Testis (tissue), 2 donors: ENCODE data around the gene IGF1R.

Experiments used
- POLR2A ChIP-seq: fragments of 450-650 bp; IDR thresholded peaks from one replicate; pipeline ENCODE4 v1.6.1; 2017; ENCODE audit warnings: antibody characterized with exemption, mild to moderate bottlenecking, moderate library complexity
- TF ChIP-seq, protein P1 (sequence below), 3 experiments: fragments of 450-650 bp in 2 of 3; fragments of 200-600 bp in 1 of 3; sonication (generic) in 1 of 3; IDR thresholded peaks; one replicate each; pipeline ENCODE4 v1.5.1; 2016 to 2019; ENCODE audit warnings: antibody characterized with exemption in 3 of 3, mild to moderate bottlenecking in 2 of 3, moderate library complexity in 1 of 3

DNA sequence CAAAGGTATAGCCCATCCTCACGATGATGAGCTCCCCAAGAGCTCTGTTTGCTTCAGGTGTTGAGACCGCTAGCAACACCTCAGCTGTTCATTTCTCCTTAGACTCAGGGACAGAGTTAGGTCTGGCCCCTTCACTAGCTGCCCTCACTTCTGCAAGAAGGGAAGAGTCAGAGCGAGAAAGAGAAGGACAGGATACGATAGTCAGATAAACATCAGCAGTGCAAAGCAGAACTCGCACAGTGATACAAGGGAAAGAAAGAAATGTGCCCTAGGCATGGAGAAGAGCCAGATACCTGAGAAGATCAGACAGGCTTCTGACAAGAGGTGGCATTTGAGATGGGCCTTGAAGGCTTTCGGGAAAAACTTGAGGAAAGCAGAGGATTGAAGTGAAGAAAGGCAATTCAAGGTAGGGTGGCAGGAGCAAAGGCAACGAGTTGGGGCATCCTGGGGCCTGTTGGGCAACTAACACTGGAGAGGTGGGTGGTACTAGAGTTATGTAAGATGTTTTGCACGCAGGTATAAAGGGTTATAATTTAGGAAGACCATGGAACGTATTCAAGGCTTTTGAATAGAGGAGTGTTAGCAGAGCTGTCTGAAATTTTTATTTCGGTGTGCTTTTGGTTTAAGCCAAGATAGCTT lies 253.2 kb downstream of the IGF1R start:
- TF ChIP-seq POLR2A: no peak
- TF ChIP-seq, protein P1, sequence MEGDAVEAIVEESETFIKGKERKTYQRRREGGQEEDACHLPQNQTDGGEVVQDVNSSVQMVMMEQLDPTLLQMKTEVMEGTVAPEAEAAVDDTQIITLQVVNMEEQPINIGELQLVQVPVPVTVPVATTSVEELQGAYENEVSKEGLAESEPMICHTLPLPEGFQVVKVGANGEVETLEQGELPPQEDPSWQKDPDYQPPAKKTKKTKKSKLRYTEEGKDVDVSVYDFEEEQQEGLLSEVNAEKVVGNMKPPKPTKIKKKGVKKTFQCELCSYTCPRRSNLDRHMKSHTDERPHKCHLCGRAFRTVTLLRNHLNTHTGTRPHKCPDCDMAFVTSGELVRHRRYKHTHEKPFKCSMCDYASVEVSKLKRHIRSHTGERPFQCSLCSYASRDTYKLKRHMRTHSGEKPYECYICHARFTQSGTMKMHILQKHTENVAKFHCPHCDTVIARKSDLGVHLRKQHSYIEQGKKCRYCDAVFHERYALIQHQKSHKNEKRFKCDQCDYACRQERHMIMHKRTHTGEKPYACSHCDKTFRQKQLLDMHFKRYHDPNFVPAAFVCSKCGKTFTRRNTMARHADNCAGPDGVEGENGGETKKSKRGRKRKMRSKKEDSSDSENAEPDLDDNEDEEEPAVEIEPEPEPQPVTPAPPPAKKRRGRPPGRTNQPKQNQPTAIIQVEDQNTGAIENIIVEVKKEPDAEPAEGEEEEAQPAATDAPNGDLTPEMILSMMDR (IDR thresholded peaks at IDR 0.05): no peak
